ENCODE results near the gene FAM83E. TPM values are rescaled to one million over a fixed set of nuclear protein-coding genes. Genes with fewer than 3 reads are reported as not detected.
A peak's percentile ranks its signal among the peaks of the same experiment; 100 is the strongest.

The FAM83E gene
- total RNA-seq, 6 donors from 2014 or later, result 24.0 to 87.3 (median 43.3) TPM

GRCh38 chr19:48644355-48644754, 29.5 kb upstream of the FAM83E start:
- Histone ChIP-seq H3K4me1 (peaks cover 17 to 23% (median 23%) of the 10 kb centered on the region in 4 donors), H3K36me3 (no peaks in the 10 kb centered on the region), H3K27ac (peak overlapping the region in 1 of 4 donors; percentile 92), H3K9me3 (no peaks in the 10 kb centered on the region), H3K27me3 (no peaks in the 10 kb centered on the region), H3K4me3 (no peak overlapping the region)
- no peak for ATAC-seq (ENCODE audit: low FRiP score in 2 of 2)
- DNase-seq, result no peak
- TF ChIP-seq POLR2A (IDR thresholded peaks at IDR 0.05) (no peak), EP300 (IDR thresholded peaks at IDR 0.05) (no peak), POLR2AphosphoS5 (IDR thresholded peaks at IDR 0.05) (no peak), CTCF (IDR thresholded peaks at IDR 0.05) (no peak)
- 64 to 82% methylated on average over 4 of the region's 4 CpGs for WGBS, 2 donors

GRCh38 chr19:48642862-48643261, 28.0 kb upstream of the FAM83E start:
- no peaks in the 10 kb centered on the region for H3K27me3 ChIP-seq
- no peak overlapping the region for H3K4me3 ChIP-seq
- H3K36me3 ChIP-seq, result no peaks in the 10 kb centered on the region
- no peaks in the 10 kb centered on the region for H3K9me3 ChIP-seq
- H3K4me1 ChIP-seq, result peaks cover 24 to 32% (median 31%) of the 10 kb centered on the region in 4 donors
- no peak for ATAC-seq (ENCODE audit: low FRiP score in 2 of 2)
- WGBS, 2 donors, result 91 to 98% methylated on average over 5 of the region's 5 CpGs
- TF ChIP-seq EP300 (IDR thresholded peaks at IDR 0.05) (no peak), POLR2AphosphoS5 (IDR thresholded peaks at IDR 0.05) (no peak), POLR2A (IDR thresholded peaks at IDR 0.05) (no peak), CTCF (IDR thresholded peaks at IDR 0.05) (no peak)
- no peak for DNase-seq
- no peak overlapping the region for H3K27ac ChIP-seq

- DNase-seq (no peak), ATAC-seq (ENCODE audit: low FRiP score in 2 of 2) (no peak)
- no peaks in the 10 kb centered on the region for H3K9me3 ChIP-seq
- WGBS, 2 donors, result 95 to 100% methylated on average over 2 of the region's 2 CpGs
- H3K36me3 ChIP-seq, result no peaks in the 10 kb centered on the region
- H3K27ac ChIP-seq, result no peak overlapping the region
- TF ChIP-seq CTCF (IDR thresholded peaks at IDR 0.05), result no peak
- TF ChIP-seq POLR2A (IDR thresholded peaks at IDR 0.05), result no peak
- no peak for TF ChIP-seq EP300 (IDR thresholded peaks at IDR 0.05)
- no peak for TF ChIP-seq POLR2AphosphoS5 (IDR thresholded peaks at IDR 0.05)
- H3K27me3 ChIP-seq, result no peaks in the 10 kb centered on the region
- H3K4me1 ChIP-seq, result peaks cover 25 to 38% (median 32%) of the 10 kb centered on the region in 4 donors
- H3K4me3 ChIP-seq, result no peak overlapping the region
These were observed 27.0 kb upstream of the FAM83E start for GRCh38 chr19:48641850-48642249.

GRCh38 chr19:48639483-48640375, 24.9 kb upstream of the FAM83E start:
- no peak overlapping the region for H3K27ac ChIP-seq
- TF ChIP-seq CTCF (IDR thresholded peaks at IDR 0.05), result no peak
- TF ChIP-seq POLR2AphosphoS5 (IDR thresholded peaks at IDR 0.05), result no peak
- TF ChIP-seq EP300 (IDR thresholded peaks at IDR 0.05), result no peak
- TF ChIP-seq POLR2A (IDR thresholded peaks at IDR 0.05), result no peak
- H3K27me3 ChIP-seq, result no peaks in the 10 kb centered on the region
- peaks cover 29 to 40% (median 32%) of the 10 kb centered on the region in 4 donors for H3K4me1 ChIP-seq
- H3K9me3 ChIP-seq, result no peaks in the 10 kb centered on the region
- 75 to 80% methylated on average over 33 of the region's 33 CpGs for WGBS, 2 donors
- DNase-seq, result peak in 1 of 2 donors; percentile 50
- no peak for ATAC-seq (ENCODE audit: low FRiP score in 2 of 2)
- H3K4me3 ChIP-seq, result no peak overlapping the region
- H3K36me3 ChIP-seq, result no peaks in the 10 kb centered on the region

Measured in upper lobe of left lung (tissue), 6 donors.